Measurements from ENCODE around the gene RNF144B.

GRCh38 chr6:18415671-18416340 lies 28.7 kb downstream of the RNF144B start:
- TF ChIP-seq POLR2A (IDR thresholded peaks at IDR 0.05) (no peak), POLR2AphosphoS5 (IDR thresholded peaks at IDR 0.05) (no peak)
- TF ChIP-seq, protein P1, sequence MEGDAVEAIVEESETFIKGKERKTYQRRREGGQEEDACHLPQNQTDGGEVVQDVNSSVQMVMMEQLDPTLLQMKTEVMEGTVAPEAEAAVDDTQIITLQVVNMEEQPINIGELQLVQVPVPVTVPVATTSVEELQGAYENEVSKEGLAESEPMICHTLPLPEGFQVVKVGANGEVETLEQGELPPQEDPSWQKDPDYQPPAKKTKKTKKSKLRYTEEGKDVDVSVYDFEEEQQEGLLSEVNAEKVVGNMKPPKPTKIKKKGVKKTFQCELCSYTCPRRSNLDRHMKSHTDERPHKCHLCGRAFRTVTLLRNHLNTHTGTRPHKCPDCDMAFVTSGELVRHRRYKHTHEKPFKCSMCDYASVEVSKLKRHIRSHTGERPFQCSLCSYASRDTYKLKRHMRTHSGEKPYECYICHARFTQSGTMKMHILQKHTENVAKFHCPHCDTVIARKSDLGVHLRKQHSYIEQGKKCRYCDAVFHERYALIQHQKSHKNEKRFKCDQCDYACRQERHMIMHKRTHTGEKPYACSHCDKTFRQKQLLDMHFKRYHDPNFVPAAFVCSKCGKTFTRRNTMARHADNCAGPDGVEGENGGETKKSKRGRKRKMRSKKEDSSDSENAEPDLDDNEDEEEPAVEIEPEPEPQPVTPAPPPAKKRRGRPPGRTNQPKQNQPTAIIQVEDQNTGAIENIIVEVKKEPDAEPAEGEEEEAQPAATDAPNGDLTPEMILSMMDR (IDR thresholded peaks at IDR 0.05): no peak
